Breast epithelium (tissue), 3 donors: ENCODE measurements around the gene MST1R.

Experiments
- POLR2A ChIP-seq: fragments of 450-650 bp; IDR thresholded peaks from one replicate; pipeline ENCODE4 v1.6.1; 2016; ENCODE audit warnings: antibody characterized with exemption, mild to moderate bottlenecking, moderate library complexity
- POLR2AphosphoS5 ChIP-seq, 3 donors: sonication (generic); formaldehyde crosslinking; IDR thresholded peaks; one replicate each; pipeline ENCODE4 v1.6.1; 2017; ENCODE audit warnings: antibody characterized with exemption in 3 of 3
- TF ChIP-seq, protein P1 (sequence below), 3 donors: fragments of 450-650 bp; IDR thresholded peaks; one replicate each; pipeline ENCODE4 v1.5.1; 2016 to 2017; ENCODE audit warnings: antibody characterized with exemption in 3 of 3, mild to moderate bottlenecking in 3 of 3, moderate library complexity in 3 of 3

DNA sequence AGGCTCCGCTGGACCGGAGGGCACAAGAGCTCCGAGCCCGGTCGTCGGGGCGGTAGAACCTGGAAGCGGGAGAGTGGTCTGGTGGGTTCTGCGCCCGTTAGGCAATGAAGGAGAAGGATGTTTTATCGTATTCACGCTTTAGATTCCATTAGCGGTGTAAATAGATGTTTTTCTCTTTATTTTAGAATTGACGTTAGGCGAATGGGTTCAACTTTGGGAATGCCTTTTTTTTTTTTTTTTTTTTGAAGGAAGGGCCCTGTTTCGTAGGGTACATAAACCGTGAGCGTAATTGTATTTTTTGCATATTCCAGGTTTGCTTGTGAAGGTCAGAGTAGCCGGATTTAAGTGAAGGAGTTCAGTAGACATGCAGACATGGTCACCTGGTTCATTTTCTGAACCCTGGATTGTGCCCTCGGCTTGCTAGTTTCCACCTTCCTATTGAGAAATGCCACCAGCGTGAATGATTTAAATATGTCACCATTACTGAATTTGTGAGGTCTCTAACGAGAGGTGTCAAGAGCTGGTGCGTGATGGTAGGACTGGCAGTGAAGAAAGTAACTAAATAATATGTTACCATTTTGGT is 37.1 kb upstream of the MST1R start:
- TF ChIP-seq POLR2A (no peak), POLR2AphosphoS5 (IDR thresholded peaks at IDR 0.05) (no peak)
- TF ChIP-seq, protein P1, sequence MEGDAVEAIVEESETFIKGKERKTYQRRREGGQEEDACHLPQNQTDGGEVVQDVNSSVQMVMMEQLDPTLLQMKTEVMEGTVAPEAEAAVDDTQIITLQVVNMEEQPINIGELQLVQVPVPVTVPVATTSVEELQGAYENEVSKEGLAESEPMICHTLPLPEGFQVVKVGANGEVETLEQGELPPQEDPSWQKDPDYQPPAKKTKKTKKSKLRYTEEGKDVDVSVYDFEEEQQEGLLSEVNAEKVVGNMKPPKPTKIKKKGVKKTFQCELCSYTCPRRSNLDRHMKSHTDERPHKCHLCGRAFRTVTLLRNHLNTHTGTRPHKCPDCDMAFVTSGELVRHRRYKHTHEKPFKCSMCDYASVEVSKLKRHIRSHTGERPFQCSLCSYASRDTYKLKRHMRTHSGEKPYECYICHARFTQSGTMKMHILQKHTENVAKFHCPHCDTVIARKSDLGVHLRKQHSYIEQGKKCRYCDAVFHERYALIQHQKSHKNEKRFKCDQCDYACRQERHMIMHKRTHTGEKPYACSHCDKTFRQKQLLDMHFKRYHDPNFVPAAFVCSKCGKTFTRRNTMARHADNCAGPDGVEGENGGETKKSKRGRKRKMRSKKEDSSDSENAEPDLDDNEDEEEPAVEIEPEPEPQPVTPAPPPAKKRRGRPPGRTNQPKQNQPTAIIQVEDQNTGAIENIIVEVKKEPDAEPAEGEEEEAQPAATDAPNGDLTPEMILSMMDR (IDR thresholded peaks at IDR 0.05), result no peak
